ENCODE data around the gene NME1.

NME1 gene

DNA sequence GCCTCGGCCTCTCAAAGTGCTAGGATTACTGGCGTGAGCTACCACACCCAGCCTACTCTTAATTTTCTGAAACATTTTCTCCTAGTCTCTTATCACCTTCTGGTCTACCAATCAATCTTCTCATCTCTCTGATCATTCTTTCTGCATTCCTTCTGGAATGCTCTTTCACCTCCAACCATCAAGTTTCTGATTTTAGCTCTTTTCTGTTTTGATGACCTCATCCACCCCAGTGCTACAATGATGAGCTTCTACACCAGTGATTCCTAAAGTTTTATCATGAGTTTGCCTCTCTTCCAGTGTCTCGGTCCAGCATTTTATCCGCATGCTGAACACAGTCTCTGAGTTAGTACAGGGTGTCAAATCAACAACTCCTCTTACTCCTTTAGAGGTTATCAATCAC lies 44.4 kb downstream of the NME1 start:
- no peak for DNase-seq

DNA sequence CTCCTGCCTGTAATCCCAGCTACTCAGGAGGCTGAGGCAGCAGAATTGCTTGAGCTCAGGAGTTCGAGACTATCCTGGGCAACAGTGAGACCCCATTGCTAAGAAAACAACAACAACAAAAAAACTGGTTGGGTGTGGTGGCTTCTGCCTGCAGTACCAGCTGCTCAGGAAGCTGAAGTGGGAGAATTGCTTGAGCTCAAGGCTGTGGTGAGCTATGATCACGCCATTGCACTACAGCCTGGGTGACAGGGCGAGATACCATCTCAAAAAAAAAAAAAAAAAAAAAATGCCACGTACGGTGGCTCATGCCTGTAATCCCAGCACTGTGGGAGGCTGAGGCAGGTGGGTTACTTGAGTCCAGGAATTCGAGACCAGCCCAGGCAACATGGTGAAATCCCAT lies 46.9 kb downstream of the NME1 start:
- no peak for DNase-seq

DNA sequence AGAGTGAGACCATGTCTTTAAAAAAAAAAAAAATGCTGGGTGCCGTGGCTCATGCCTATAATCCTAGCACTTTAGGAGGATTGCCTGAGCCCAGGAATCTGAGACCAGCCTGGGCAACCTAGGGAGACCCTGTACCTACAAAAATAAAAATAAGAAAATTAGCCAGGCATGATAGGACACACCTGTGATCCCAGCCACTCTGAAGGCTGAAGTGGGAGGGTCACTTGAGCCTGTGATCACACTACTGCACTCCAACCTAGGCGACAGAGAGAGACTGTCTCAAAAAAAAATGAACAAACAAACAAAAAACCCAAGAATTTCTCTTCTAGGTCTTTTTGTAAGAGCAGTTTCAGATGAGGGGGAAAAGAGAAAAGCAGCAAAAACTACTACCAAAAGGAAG lies 47.5 kb downstream of the NME1 start:
- DNase-seq = no peak

DNA sequence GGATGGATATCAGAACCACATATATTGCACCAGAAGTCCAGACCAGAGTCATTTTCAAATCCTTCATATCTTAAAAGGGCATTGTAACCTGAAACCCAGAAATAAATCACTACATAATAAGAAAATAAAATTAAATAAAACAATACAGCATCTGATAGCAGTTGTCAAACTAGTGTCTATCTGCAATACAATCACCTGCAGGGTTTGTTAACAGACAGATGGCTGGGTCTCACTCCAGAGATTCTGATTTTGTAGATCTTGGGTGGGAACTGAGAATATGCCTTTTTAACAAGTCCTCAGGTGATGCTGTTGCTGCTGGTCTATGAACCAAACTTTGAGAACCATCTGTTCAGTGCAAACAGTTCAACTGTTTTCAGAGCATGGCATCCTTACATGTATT lies 50.5 kb downstream of the NME1 start:
- no peak for DNase-seq

Measured in activated CD4-positive, CD25-positive, alpha-beta regulatory T cell treated with anti-CD3 and anti-CD28 coated beads, Interleukin-2, amount 50 U/mL, for 72 hours (primary cell).